SK-N-SH treated with all-trans-retinoic acid at 6 μM for 48 hours (cell line): ENCODE results near the gene SPAG9.

ENCODE experiments used
- ATAC-seq: fragments of 200-7000 bp; cut with Tn5 transposase; 3 replicates; pipeline ENCODE4 v1.9.1; 2020; ENCODE audit warnings: mild to moderate bottlenecking, moderate library complexity
- ARNTL ChIP-seq: fragments of 450-650 bp; formaldehyde crosslinking; IDR thresholded peaks from 2 replicates; pipeline ENCODE4 v1.5.0; 2020; ENCODE audit warnings: low read depth, mild to moderate bottlenecking, moderate library complexity, borderline replicate concordance
- BACH2 ChIP-seq: fragments of 250-450 bp; sonication (Bioruptor Pico); IDR thresholded peaks from 2 replicates; pipeline ENCODE4 v1.9.0; 2021; ENCODE audit warnings: mild to moderate bottlenecking, borderline replicate concordance
- CSDC2 ChIP-seq: fragments of 250-450 bp; sonication (Bioruptor Pico); IDR thresholded peaks from 2 replicates; pipeline ENCODE4 v1.5.0; 2020; ENCODE audit warnings: mild to moderate bottlenecking, moderate library complexity
- ESRRG ChIP-seq: fragments of 250-450 bp; sonication (Bioruptor Pico); IDR thresholded peaks from 2 replicates; pipeline ENCODE4 v1.6.1; 2021; ENCODE audit warnings: mild to moderate bottlenecking
- GLIS3 ChIP-seq: fragments of 250-450 bp; sonication (Bioruptor Pico); IDR thresholded peaks from 2 replicates; pipeline ENCODE4 v1.5.0; 2020; ENCODE audit warnings: mild to moderate bottlenecking, moderate library complexity
- ISL1 ChIP-seq: fragments of 250-450 bp; sonication (Bioruptor Pico); IDR thresholded peaks from 2 replicates; pipeline ENCODE4 v2.1.2; 2022; ENCODE audit warnings: mild to moderate bottlenecking, moderate library complexity
- OSR1 ChIP-seq: fragments of 250-450 bp; sonication (Bioruptor Pico); IDR thresholded peaks from 2 replicates; pipeline ENCODE4 v1.8.0; 2022; ENCODE audit warnings: moderate library complexity, mild to moderate bottlenecking, inconsistent platforms
- PPARA ChIP-seq: fragments of 250-450 bp; sonication (Bioruptor Pico); IDR thresholded peaks from 2 replicates; pipeline ENCODE4 v1.5.0; 2020; ENCODE audit warnings: mild to moderate bottlenecking, borderline replicate concordance
- RARB ChIP-seq: fragments of 250-450 bp; sonication (Bioruptor Pico); IDR thresholded peaks from 2 replicates; pipeline ENCODE4 v1.8.0; 2021; ENCODE audit warnings: mild to moderate bottlenecking, moderate library complexity
- SNAI2 ChIP-seq: fragments of 250-450 bp; sonication (Bioruptor Pico); IDR thresholded peaks from 2 replicates; pipeline ENCODE4 v1.5.0; 2020; ENCODE audit warnings: mild to moderate bottlenecking, moderate library complexity
- TCF4 ChIP-seq: fragments of 250-450 bp; sonication (Bioruptor Pico); IDR thresholded peaks from 2 replicates; pipeline ENCODE4 v1.8.0; 2021; ENCODE audit warnings: mild to moderate bottlenecking, moderate library complexity, borderline replicate concordance
- TOX ChIP-seq: fragments of 250-450 bp; sonication (Bioruptor Pico); IDR thresholded peaks from 2 replicates; pipeline ENCODE4 v1.8.0; 2021; ENCODE audit warnings: mild to moderate bottlenecking, moderate library complexity, borderline replicate concordance
- ZC3H10 ChIP-seq: fragments of 250-450 bp; sonication (Bioruptor Pico); IDR thresholded peaks from 2 replicates; pipeline ENCODE4 v1.5.1; 2021; ENCODE audit warnings: mild to moderate bottlenecking, moderate library complexity
- ZFP3 ChIP-seq: fragments of 250-450 bp; sonication (Bioruptor Pico); IDR thresholded peaks from 2 replicates; pipeline ENCODE4 v1.5.0; 2020; ENCODE audit warnings: mild to moderate bottlenecking, moderate library complexity
- ZFP30 ChIP-seq: fragments of 450-650 bp; formaldehyde crosslinking; IDR thresholded peaks from 2 replicates; pipeline ENCODE4 v1.5.0; 2022; ENCODE audit warnings: mild to moderate bottlenecking, moderate library complexity
- ZNF565 ChIP-seq: fragments of 450-650 bp; formaldehyde crosslinking; conservative IDR thresholded peaks from 2 replicates; pipeline ENCODE4 v1.5.0; 2020; ENCODE audit warnings: low read depth, mild to moderate bottlenecking, moderate library complexity
- ZNF70 ChIP-seq: fragments of 450-650 bp; formaldehyde crosslinking; IDR thresholded peaks from 2 replicates; pipeline ENCODE4 v1.5.0; 2020; ENCODE audit warnings: mild to moderate bottlenecking, moderate library complexity
- ZNF8 ChIP-seq: fragments of 450-650 bp; formaldehyde crosslinking; IDR thresholded peaks from 2 replicates; pipeline ENCODE4 v1.5.0; 2020; ENCODE audit warnings: mild to moderate bottlenecking, moderate library complexity
- TF ChIP-seq, protein P1 (sequence below): fragments of 250-450 bp; sonication (Bioruptor Pico); IDR thresholded peaks from 2 replicates; pipeline ENCODE4 v1.8.0; 2020; ENCODE audit warnings: mild to moderate bottlenecking, moderate library complexity, borderline replicate concordance
- TF ChIP-seq, protein P2 (sequence below): fragments of 250-450 bp; sonication (Bioruptor Pico); IDR thresholded peaks from 2 replicates; pipeline ENCODE4 v1.5.0; 2020; ENCODE audit warnings: mild to moderate bottlenecking, moderate library complexity
- TF ChIP-seq, protein P3 (sequence below): fragments of 250-450 bp; sonication (Bioruptor Pico); IDR thresholded peaks from 2 replicates; pipeline ENCODE4 v1.8.0; 2021; ENCODE audit warnings: low read depth, mild to moderate bottlenecking, moderate library complexity, borderline replicate concordance
- TF ChIP-seq, protein P4 (sequence below): fragments of 250-450 bp; sonication (Bioruptor Pico); IDR thresholded peaks from 2 replicates; pipeline ENCODE4 v1.5.1; 2021; ENCODE audit warnings: mild to moderate bottlenecking, moderate library complexity

The SPAG9 gene

DNA sequence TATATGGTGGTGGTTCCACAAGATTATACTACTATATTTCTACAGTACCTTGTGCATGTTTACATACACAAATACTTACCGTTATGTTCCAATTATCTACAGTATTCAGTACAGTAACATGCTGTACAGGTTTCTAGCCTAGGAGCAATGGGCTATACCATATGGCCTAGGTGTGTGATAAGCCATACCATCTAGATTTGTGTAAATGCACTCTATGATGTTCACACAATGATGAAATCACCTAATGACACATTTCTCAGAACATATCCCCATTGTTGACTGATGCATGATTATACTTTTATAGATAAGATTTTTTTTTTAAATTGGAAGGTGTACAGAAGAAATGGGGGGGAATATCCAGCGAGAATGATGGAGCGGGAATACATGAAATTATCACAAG, 131.5 kb downstream of the SPAG9 start:
- ATAC-seq = no peak

DNA sequence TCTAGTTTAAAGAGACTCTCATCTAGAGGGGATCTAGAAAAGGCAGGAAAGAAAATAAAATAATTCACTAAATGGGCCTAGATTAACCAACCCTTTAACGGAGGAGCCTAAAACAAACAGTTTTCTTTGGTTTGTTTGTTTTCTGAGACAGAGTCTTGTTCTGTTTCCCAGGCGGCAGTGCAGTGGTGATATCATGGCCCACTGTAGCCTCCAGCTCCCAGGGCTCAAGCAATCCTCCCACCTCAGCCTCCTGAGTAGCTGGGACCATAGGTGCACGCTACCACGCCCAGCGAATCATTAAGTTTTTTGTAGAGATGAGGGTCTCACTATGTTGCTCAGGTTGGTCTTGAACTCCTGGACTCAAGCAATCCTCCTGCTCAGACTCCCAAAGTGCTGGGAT, 132.2 kb downstream of the SPAG9 start:
- no peak for ATAC-seq
- TF ChIP-seq ISL1 (CRISPR knock-in tag) = no peak
- TF ChIP-seq ZNF565 (CRISPR knock-in tag) = no peak
- no peak for TF ChIP-seq ESRRG
- TF ChIP-seq SNAI2 (CRISPR knock-in tag) = no peak
- TF ChIP-seq BACH2 (CRISPR knock-in tag) = no peak
- no peak for TF ChIP-seq GLIS3 (CRISPR knock-in tag)
- no peak for TF ChIP-seq ARNTL
- TF ChIP-seq PPARA (CRISPR knock-in tag) = no peak
- TF ChIP-seq, protein P1, sequence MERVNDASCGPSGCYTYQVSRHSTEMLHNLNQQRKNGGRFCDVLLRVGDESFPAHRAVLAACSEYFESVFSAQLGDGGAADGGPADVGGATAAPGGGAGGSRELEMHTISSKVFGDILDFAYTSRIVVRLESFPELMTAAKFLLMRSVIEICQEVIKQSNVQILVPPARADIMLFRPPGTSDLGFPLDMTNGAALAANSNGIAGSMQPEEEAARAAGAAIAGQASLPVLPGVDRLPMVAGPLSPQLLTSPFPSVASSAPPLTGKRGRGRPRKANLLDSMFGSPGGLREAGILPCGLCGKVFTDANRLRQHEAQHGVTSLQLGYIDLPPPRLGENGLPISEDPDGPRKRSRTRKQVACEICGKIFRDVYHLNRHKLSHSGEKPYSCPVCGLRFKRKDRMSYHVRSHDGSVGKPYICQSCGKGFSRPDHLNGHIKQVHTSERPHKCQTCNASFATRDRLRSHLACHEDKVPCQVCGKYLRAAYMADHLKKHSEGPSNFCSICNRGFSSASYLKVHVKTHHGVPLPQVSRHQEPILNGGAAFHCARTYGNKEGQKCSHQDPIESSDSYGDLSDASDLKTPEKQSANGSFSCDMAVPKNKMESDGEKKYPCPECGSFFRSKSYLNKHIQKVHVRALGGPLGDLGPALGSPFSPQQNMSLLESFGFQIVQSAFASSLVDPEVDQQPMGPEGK (CRISPR knock-in tag) = no peak
- TF ChIP-seq, protein P2, sequence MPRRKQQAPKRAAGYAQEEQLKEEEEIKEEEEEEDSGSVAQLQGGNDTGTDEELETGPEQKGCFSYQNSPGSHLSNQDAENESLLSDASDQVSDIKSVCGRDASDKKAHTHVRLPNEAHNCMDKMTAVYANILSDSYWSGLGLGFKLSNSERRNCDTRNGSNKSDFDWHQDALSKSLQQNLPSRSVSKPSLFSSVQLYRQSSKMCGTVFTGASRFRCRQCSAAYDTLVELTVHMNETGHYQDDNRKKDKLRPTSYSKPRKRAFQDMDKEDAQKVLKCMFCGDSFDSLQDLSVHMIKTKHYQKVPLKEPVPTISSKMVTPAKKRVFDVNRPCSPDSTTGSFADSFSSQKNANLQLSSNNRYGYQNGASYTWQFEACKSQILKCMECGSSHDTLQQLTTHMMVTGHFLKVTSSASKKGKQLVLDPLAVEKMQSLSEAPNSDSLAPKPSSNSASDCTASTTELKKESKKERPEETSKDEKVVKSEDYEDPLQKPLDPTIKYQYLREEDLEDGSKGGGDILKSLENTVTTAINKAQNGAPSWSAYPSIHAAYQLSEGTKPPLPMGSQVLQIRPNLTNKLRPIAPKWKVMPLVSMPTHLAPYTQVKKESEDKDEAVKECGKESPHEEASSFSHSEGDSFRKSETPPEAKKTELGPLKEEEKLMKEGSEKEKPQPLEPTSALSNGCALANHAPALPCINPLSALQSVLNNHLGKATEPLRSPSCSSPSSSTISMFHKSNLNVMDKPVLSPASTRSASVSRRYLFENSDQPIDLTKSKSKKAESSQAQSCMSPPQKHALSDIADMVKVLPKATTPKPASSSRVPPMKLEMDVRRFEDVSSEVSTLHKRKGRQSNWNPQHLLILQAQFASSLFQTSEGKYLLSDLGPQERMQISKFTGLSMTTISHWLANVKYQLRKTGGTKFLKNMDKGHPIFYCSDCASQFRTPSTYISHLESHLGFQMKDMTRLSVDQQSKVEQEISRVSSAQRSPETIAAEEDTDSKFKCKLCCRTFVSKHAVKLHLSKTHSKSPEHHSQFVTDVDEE (CRISPR knock-in tag) = no peak
- no peak for TF ChIP-seq ZFP3 (CRISPR knock-in tag)
- TF ChIP-seq OSR1 = no peak
- no peak for TF ChIP-seq CSDC2 (CRISPR knock-in tag)
- no peak for TF ChIP-seq TOX
- TF ChIP-seq ZFP30 (CRISPR knock-in tag) = no peak
- TF ChIP-seq, protein P3, sequence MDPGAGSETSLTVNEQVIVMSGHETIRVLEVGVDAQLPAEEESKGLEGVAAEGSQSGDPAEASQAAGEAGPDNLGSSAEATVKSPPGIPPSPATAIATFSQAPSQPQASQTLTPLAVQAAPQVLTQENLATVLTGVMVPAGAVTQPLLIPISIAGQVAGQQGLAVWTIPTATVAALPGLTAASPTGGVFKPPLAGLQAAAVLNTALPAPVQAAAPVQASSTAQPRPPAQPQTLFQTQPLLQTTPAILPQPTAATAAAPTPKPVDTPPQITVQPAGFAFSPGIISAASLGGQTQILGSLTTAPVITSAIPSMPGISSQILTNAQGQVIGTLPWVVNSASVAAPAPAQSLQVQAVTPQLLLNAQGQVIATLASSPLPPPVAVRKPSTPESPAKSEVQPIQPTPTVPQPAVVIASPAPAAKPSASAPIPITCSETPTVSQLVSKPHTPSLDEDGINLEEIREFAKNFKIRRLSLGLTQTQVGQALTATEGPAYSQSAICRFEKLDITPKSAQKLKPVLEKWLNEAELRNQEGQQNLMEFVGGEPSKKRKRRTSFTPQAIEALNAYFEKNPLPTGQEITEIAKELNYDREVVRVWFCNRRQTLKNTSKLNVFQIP = no peak
- TF ChIP-seq, protein P4, sequence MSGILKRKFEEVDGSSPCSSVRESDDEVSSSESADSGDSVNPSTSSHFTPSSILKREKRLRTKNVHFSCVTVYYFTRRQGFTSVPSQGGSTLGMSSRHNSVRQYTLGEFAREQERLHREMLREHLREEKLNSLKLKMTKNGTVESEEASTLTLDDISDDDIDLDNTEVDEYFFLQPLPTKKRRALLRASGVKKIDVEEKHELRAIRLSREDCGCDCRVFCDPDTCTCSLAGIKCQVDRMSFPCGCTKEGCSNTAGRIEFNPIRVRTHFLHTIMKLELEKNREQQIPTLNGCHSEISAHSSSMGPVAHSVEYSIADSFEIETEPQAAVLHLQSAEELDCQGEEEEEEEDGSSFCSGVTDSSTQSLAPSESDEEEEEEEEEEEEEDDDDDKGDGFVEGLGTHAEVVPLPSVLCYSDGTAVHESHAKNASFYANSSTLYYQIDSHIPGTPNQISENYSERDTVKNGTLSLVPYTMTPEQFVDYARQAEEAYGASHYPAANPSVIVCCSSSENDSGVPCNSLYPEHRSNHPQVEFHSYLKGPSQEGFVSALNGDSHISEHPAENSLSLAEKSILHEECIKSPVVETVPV = no peak
- TF ChIP-seq ZNF8 (CRISPR knock-in tag) = no peak
- TF ChIP-seq RARB (CRISPR knock-in tag) = no peak

More for the DNA sequence above, 131.5 kb downstream of the SPAG9 start:
- no peak for TF ChIP-seq ZFP30 (CRISPR knock-in tag)
- no peak for TF ChIP-seq BACH2 (CRISPR knock-in tag)
- no peak for TF ChIP-seq ZFP3 (CRISPR knock-in tag)
- TF ChIP-seq, protein P4 = no peak
- TF ChIP-seq ZNF70 (CRISPR knock-in tag) = no peak
- TF ChIP-seq, protein P3 = no peak
- TF ChIP-seq GLIS3 (CRISPR knock-in tag) = no peak
- no peak for TF ChIP-seq ZNF8 (CRISPR knock-in tag)
- TF ChIP-seq TCF4 (CRISPR knock-in tag) = no peak
- TF ChIP-seq ZC3H10 (CRISPR knock-in tag) = no peak
- no peak for TF ChIP-seq ARNTL
- no peak for TF ChIP-seq ISL1 (CRISPR knock-in tag)
- no peak for TF ChIP-seq PPARA (CRISPR knock-in tag)
- TF ChIP-seq TOX = no peak
- TF ChIP-seq, protein P2 (CRISPR knock-in tag) = no peak
- TF ChIP-seq ZNF565 (CRISPR knock-in tag) = no peak
- TF ChIP-seq CSDC2 (CRISPR knock-in tag) = no peak
